EL (cell line): Measurements from ENCODE around the gene CHIC1.
"Not testable (repeated sequence)": the region's sequence is repeated elsewhere in the genome, so short reads cannot be mapped to it uniquely, and the experiment has no call there.

ENCODE experiments used
- DNase-seq: peaks from one replicate; pipeline ENCODE4 v3.0.0-alpha.2; 2016

Gene CHIC1

GRCh38 chrX:73562984-73563737 is at the start of gene CHIC1:
Gene CHIC1, plus strand, starts transcription at chrX:73563197. Its CDS starts 88 bp downstream, at chrX:73563285.
- DNase-seq = peak; percentile 69

GRCh38 chrX:73522823-73523222 is 40.2 kb upstream of the CHIC1 start:
- not testable (repeated sequence) for DNase-seq

- no peak for DNase-seq
These were observed 38.1 kb upstream of the CHIC1 start for GRCh38 chrX:73524906-73525305.

- no peak for DNase-seq
These were observed 36.9 kb upstream of the CHIC1 start for GRCh38 chrX:73525928-73526690.

DNA sequence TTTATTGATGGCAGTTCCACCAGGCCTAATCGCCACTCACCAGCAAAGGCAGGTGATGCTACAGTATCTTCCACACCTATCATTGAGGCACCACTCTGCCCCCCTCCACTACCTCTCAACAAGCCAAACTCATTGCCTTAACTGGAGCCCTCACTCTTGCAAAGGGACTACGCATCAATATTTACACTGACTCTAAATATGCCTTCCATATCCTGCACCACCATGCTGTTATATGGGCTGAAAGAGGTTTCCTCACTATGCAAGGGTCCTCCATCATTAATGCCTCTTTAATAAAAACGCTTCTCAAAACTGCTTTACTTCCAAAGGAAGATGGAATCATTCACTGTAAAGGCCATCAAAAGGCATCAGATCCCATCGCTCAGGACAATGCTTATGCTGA is 31.3 kb upstream of the CHIC1 start:
- DNase-seq = not testable (repeated sequence)

DNA sequence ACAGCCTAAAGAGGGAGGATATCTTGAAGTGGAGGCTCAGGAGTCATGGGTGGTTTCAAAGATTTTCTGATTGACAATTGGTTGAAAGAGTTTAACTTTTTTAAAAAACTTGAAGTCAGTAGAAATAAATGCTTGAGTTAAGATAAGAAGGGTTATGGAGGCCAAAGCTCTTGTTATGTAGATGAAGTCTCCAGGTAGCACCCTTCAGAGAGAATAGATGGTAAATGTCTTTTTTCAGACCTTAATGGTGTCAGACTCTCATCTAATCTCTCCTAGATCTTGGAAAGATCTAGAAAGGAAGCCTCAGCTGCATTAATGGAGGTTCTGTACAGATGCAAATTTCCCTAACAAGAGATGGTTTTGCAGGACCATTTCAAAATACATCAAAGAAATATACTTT is 6.8 kb upstream of the CHIC1 start:
- DNase-seq = no peak

DNA sequence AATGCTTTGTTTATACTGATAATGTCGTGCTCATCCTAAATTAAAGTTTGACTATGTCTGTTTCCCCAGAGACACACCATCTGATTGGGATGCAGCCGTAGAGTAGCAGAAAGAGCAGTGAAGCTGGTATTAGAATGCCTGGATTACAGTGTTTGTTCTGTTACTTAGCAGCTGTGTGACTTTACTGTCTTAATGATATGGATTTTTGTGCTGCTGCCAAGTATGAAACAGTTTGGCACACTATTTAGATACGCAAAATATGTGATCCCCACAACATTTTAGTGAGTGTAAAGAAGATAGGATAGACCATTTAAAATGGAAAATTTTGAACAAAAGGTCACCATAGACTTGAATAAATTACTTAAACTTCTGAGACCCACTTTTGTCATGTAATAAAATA is 1.2 kb upstream of the CHIC1 start:
- DNase-seq = no peak

- no peak for DNase-seq
These were observed 539 bp upstream of the CHIC1 start for GRCh38 chrX:73562458-73562857.

DNA sequence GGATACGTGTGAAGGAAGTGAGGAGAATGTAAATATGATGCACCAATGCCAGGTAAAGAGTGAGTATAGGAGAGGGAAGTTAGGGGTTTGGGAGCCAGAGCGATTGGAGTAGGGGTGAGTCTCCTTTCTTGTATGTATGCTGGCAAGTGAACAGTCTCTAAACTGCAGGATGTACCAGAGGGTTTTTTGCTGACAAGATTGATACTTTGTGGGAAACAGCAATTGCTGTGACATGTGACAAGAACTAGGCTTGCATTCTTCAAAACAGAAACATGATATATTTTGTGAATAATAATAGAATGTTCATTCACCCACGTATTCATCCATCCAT is 706 bp downstream of the CHIC1 start:
- peak; percentile 6 for DNase-seq

- DNase-seq = peak; percentile 76
These were observed 14.4 kb downstream of the CHIC1 start for GRCh38 chrX:73577361-73577760.

GRCh38 chrX:73581002-73581628 is 18.1 kb downstream of the CHIC1 start:
- no peak for DNase-seq

DNA sequence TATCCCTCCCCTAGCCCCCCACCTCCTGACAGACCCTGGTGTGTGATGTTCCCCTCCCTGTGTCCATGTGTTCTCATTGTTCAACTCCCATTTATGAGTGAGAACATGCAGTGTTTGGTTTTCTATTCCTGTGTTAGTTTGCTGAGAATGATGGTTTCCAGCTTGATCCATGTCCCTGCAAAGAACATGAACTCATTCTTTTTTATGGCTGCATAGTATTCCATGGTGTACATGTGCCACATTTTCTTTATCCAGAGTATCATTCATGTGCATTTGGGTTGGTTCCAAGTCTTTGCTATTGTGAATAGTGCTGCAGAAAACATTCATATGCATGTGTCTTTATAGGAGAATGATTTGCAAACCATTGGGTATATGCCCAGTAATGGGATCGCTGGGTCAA is 34.8 kb downstream of the CHIC1 start:
- DNase-seq = not testable (repeated sequence)

DNA sequence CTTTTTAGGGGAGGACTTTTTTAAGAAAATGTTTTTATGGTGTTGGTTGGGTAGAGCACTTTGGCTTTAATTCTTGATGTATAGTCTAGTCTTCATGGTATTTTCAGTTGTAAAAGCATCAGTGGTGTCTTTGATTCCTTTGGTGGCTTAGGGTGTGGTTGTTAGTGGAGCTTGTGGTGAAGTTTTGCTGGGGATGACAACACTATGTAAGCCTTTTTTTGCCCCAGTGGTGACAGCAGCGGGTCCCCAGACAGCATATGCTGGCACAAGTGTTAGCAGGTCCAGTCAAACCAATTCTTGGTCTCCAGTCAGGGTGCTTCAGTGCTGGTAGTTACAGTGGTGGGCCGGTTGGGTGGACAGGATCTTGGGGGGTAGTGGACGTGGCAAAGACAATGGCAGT is 52.0 kb downstream of the CHIC1 start:
- DNase-seq = no peak

DNA sequence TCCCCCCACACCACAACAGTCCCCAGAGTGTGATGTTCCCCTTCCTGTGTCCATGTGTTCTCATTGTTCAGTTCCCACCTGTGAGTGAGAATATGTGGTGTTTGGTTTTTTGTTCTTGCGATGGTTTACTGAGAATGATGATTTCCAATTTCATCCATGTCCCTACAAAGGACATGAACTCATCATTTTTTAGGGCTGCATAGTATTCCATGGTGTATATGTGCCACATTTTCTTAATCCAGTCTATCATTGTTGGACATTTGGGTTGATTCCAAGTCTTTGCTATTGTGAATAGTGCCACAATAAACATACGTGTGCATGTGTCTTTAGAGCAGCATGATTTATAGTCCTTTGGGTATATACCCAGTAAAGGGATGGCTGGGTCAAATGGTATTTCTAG is 78.7 kb downstream of the CHIC1 start:
- not testable (repeated sequence) for DNase-seq

- DNase-seq = no peak
These were observed 84.2 kb downstream of the CHIC1 start for GRCh38 chrX:73647212-73647611.

DNA sequence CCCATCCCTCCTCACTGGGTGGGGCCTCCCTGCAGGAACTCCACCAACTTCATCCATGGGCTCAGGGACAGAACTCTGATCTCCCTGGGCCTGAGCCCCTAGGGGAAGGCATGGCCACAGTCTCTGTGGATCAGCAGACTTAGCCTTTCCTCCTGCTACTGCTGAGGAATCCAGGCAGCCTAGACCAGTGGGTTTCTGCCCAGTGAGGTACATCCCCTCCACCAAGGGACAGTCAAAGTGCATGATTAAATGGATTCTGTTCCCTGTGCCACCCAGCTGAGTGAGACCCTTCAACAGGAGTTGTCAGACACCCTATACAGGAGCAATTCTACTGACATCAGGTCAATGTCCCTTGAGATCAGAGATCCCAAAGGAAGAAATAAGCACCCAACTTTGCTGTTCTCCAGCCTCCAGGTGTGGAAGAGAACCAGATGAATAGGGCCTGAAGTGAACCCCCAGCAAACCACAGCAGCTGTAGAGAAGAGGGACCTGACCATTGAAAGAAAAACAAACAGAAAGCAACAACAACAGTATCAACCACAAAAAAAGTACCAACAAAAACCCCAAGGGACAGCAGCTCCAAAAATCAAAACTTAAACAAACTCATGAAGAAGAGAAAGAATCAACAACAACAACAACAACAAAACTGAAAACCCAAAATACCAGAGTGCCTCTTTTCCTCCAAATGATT is 84.8 kb downstream of the CHIC1 start:
- DNase-seq = no peak

DNA sequence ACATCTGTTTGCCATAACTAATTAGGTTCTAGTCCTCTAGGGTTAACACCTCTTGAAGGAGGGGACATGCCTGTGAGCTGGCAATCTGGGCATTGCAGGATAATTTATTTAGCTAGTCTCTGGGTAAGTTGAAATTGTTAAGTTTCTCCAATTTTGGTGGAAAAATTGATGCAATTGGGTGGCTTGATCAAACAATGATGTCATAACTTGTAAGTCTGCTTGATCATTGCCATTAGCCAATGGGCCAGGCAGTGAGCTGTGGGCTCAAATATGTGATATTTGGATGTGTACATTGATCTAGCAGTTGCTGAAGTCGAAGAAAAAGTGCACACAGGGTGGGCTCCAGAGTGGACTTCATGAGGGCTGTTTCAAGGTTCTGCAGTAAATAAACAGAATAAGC is 98.3 kb downstream of the CHIC1 start:
- DNase-seq = not testable (repeated sequence)

DNA sequence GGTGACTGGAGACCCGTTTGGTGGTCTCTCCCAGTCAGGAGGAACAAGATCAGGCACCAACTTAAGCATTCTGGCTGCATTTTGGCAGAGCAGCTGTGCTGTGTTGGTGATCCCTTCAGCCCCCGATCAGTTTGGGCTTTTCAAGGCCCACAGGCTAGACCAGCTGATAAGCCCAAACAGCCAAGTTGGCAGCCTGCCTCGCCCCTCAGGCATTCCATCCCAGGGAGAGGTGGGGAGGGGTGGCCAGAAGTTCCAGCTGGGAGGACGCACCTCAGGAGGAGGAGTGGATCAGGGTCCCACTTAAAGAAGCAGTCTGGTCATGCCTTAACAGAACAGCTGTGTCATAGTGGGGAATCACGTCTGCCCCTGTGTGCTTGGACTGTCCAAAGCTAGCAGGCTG is 105.8 kb downstream of the CHIC1 start:
- no peak for DNase-seq

GRCh38 chrX:73681408-73681807 is 118.4 kb downstream of the CHIC1 start:
- no peak for DNase-seq

DNA sequence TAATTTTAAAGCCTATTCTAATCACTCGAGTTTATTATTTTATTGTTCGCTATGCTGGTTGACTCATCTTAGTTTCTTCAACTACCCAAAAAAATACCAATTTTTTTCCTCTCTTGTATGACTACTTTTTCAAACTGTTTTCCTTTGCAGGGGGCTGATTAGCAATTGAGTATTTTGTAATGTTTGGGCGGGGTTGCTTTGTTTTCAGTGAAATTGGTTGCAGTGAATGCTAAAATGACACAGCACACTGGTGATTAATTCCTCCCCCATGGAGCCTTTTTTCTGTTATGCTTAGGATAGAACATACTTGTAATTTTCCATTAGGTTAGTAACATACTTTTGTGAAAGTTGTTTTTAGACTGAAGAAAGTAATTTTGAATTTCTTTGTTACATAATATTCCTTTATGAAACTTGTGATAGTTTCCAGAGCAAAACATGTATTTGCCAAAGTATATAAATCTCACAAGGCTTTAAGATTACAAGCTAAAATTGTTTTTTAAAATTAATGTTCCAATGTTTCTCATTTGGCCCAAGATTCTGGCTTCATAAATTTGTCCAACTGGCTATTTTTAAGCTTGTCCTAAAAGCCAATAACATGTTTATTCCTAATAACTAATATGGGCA is 120.4 kb downstream of the CHIC1 start:
- DNase-seq = peak; percentile 0

DNA sequence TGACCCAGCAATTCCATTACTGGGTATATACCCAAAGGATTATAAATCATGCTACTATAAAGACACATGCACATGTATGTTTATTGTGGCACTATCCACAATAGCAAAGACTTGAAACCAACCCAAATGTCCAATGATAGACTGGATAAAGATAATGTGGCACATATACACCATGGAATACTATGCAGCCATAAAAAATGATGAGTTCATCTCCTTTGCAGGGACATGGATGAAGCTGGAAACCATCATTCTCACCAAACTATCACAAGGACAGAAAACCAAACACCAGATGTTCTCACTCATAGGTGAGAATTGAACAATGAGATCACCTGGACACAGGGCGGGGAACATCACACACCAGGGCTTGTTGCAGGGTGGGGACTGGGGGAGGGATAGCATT is 144.0 kb downstream of the CHIC1 start:
- DNase-seq = not testable (repeated sequence)

DNA sequence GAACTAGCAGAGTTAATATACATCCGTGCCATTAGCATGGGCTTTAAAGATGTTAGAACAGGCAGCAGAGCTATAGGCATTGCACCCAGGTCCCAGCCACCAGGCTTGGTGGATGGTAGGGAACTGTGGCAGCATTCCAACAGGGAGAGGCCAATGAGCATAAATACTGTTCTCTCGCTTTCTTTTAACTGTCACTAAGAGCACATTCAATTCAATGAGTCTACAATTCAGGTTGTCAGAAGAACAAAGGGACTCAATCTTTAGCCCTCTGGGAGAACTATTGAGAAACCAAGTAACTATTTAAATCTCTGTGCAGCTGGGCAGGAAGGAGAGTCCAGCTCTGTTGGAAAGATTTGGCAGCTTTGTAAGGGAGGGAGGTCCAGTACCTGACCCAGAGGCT is 165.6 kb downstream of the CHIC1 start:
- DNase-seq = no peak
